ENCODE results near the gene ZBTB17.

DNA sequence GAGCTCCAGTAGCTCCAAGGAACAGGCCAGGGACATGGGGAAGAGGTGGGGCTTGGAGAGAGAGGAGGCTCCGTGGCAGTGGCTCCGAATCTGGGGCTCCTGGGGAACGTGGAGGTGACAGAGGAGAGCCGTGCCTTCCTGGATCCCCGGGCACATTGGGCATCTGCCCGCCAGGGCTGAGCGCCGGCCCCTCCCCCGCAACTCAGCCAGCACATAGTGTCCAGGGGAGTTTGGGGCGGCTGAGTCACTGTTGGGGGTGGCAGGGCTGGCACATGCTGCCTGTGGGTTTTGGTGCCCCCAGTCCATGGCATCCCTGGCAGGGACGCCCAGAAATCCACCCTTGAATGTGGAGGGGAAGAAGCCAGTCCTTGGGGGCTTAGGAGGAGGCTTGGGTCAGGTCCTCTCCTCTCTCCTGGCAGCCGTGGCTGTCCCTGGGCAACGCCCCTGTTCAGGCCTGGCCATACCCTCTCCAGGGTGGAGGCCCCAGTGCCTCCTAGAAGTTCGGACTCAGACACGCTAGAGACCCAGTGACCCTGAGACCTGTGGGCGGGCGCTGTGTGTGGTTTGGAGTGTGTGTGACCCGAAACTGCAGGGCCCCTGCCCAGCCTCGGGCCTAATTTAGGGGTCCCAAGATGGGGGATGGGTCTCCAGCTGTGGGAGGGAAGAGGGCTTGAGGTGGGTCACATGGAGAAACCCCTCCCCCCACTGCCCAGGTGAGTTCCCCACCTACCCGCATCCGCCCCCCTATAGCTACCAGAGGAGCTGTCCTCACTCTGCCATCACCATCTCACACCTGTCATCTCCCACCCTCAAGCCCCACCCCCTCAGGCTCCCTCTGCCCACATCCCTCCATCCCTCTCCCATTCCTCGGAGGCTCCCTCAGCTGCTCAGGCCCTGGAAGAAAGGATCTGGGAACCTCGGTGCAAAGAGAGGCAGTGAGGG lies 40.3 kb upstream of the ZBTB17 start:
- TF ChIP-seq CTCF (conservative IDR thresholded peaks at IDR 0.05; ENCODE audit: low read depth in 2 of 2), result no peak
- TF ChIP-seq EZH2phosphoT487 (IDR thresholded peaks at IDR 0.05; ENCODE audit: unreplicated experiment), result no peak

All from GM23338 (cell line).